ENCODE data around the gene FASLG. TPM values are rescaled to one million over a fixed set of nuclear protein-coding genes. Genes with fewer than 3 reads are reported as not detected.

FASLG gene
- total RNA-seq, 1 donor from 2014 or later: under 0.01 TPM

DNA sequence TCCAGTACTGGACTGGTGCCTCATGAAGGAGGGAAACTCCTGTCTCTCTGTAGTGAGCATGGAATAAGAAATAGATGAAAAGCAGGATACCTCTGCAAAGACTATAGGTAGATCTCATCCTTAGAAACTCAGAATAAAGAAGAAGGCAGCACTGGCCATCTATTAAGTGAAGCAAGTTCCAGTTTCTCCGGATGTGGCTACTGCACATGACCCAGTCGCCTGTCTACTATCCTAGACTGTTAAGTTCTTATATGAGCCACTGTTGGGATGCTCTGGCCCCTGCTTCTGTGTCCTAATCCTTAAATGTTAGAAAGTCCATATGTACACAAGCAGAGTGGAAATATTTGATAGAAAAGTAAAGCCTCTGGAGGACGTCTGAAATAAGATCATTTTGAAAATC is 2.2 kb downstream of the FASLG start:
- H3K4me1 ChIP-seq (ENCODE audit: control insufficient read depth in 3 of 3, insufficient read depth in 3 of 3, low read length in 3 of 3): no peaks in the 10 kb centered on the region
- no peaks in the 10 kb centered on the region for H3K27me3 ChIP-seq (ENCODE audit: control insufficient read depth in 3 of 3, insufficient read depth in 3 of 3, low read length in 3 of 3)
- no peak overlapping the region for H3K4me3 ChIP-seq (ENCODE audit: low read length in 3 of 3)
- no peaks in the 10 kb centered on the region for H3K36me3 ChIP-seq (ENCODE audit: control insufficient read depth in 3 of 3, insufficient read depth in 3 of 3, low read length in 3 of 3)
- no peaks in the 10 kb centered on the region for H3K9me3 ChIP-seq (ENCODE audit: control insufficient read depth in 3 of 3, low read length in 3 of 3)
- H3K27ac ChIP-seq (ENCODE audit: low read depth, low read length): no peak overlapping the region
- H3K9ac ChIP-seq (ENCODE audit: low read depth in 1 of 3, low read length in 3 of 3): no peak overlapping the region

- H3K4me3 ChIP-seq (ENCODE audit: low read length in 3 of 3): no peak overlapping the region
- no peak overlapping the region for H3K27ac ChIP-seq (ENCODE audit: low read depth, low read length)
Measured at GRCh38 chr1:172662464-172663109, 3.7 kb downstream of the FASLG start.

DNA sequence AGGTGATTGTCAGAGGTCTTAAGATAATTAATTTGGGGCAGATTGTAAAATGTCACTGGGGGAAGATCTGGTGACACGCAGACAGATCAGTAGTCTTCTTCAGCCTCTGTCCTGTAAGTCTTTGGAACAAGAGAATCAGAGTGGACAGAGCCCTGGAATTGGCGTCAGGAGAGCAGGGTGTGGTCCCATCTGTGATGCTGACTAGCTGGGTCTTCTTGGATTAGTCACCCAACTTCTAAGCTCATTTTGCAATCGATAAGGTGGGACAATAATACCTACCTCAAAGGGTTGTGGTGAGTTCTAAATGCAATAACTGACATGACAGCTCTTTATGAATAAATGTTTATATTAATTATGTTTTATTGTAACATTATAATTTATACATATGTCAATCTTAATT is 4.8 kb downstream of the FASLG start:
- H3K36me3 ChIP-seq (ENCODE audit: control insufficient read depth in 3 of 3, insufficient read depth in 3 of 3, low read length in 3 of 3): no peaks in the 10 kb centered on the region
- H3K9me3 ChIP-seq (ENCODE audit: control insufficient read depth in 3 of 3, low read length in 3 of 3): no peaks in the 10 kb centered on the region
- no peak overlapping the region for H3K9ac ChIP-seq (ENCODE audit: low read depth in 1 of 3, low read length in 3 of 3)
- no peak overlapping the region for H3K27ac ChIP-seq (ENCODE audit: low read depth, low read length)
- H3K4me1 ChIP-seq (ENCODE audit: control insufficient read depth in 3 of 3, insufficient read depth in 3 of 3, low read length in 3 of 3): no peaks in the 10 kb centered on the region
- H3K4me3 ChIP-seq (ENCODE audit: low read length in 3 of 3): no peak overlapping the region
- no peaks in the 10 kb centered on the region for H3K27me3 ChIP-seq (ENCODE audit: control insufficient read depth in 3 of 3, insufficient read depth in 3 of 3, low read length in 3 of 3)

More at GRCh38 chr1:172662464-172663109, 3.7 kb downstream of the FASLG start:
- Histone ChIP-seq H3K27me3 (ENCODE audit: control insufficient read depth in 3 of 3, insufficient read depth in 3 of 3, low read length in 3 of 3) (no peaks in the 10 kb centered on the region), H3K9me3 (ENCODE audit: control insufficient read depth in 3 of 3, low read length in 3 of 3) (no peaks in the 10 kb centered on the region), H3K9ac (ENCODE audit: low read depth in 1 of 3, low read length in 3 of 3) (no peak overlapping the region), H3K36me3 (ENCODE audit: control insufficient read depth in 3 of 3, insufficient read depth in 3 of 3, low read length in 3 of 3) (no peaks in the 10 kb centered on the region), H3K4me1 (ENCODE audit: control insufficient read depth in 3 of 3, insufficient read depth in 3 of 3, low read length in 3 of 3) (no peaks in the 10 kb centered on the region)

- H3K4me3 ChIP-seq (ENCODE audit: low read length in 3 of 3): no peak overlapping the region
- no peaks in the 10 kb centered on the region for H3K4me1 ChIP-seq (ENCODE audit: control insufficient read depth in 3 of 3, insufficient read depth in 3 of 3, low read length in 3 of 3)
- H3K27me3 ChIP-seq (ENCODE audit: control insufficient read depth in 3 of 3, insufficient read depth in 3 of 3, low read length in 3 of 3): no peaks in the 10 kb centered on the region
- no peak overlapping the region for H3K27ac ChIP-seq (ENCODE audit: low read depth, low read length)
- H3K9ac ChIP-seq (ENCODE audit: low read depth in 1 of 3, low read length in 3 of 3): no peak overlapping the region
- no peaks in the 10 kb centered on the region for H3K9me3 ChIP-seq (ENCODE audit: control insufficient read depth in 3 of 3, low read length in 3 of 3)
- no peaks in the 10 kb centered on the region for H3K36me3 ChIP-seq (ENCODE audit: control insufficient read depth in 3 of 3, insufficient read depth in 3 of 3, low read length in 3 of 3)
Measured at GRCh38 chr1:172668097-172668496, 9.2 kb downstream of the FASLG start.

GRCh38 chr1:172669011-172669410 is 10.1 kb downstream of the FASLG start:
- no peaks in the 10 kb centered on the region for H3K4me1 ChIP-seq (ENCODE audit: control insufficient read depth in 3 of 3, insufficient read depth in 3 of 3, low read length in 3 of 3)
- H3K27ac ChIP-seq (ENCODE audit: low read depth, low read length): no peak overlapping the region
- no peak overlapping the region for H3K4me3 ChIP-seq (ENCODE audit: low read length in 3 of 3)
- H3K27me3 ChIP-seq (ENCODE audit: control insufficient read depth in 3 of 3, insufficient read depth in 3 of 3, low read length in 3 of 3): no peaks in the 10 kb centered on the region
- no peaks in the 10 kb centered on the region for H3K36me3 ChIP-seq (ENCODE audit: control insufficient read depth in 3 of 3, insufficient read depth in 3 of 3, low read length in 3 of 3)
- H3K9ac ChIP-seq (ENCODE audit: low read depth in 1 of 3, low read length in 3 of 3): no peak overlapping the region
- H3K9me3 ChIP-seq (ENCODE audit: control insufficient read depth in 3 of 3, low read length in 3 of 3): no peaks in the 10 kb centered on the region

DNA sequence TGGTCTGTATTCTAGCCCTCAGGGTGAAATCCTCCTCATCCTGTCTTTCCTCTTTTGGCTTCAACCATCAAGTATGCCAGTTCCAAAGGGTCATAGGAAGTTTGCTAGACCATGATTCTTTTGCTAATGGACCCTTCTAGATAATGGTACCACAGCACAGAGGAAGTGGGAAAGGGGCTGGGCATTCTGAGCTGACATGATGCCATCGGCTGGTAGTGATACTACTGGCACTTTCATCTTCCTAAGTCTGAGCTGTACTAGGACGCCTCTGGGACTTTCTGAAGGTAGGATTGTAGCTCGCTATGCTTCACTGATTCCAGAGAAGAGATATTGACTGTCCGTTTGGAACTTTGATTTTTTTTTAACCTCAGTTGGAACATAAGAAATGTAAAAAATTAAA is 11.4 kb downstream of the FASLG start:
- no peak overlapping the region for H3K4me3 ChIP-seq (ENCODE audit: low read length in 3 of 3)
- no peaks in the 10 kb centered on the region for H3K36me3 ChIP-seq (ENCODE audit: control insufficient read depth in 3 of 3, insufficient read depth in 3 of 3, low read length in 3 of 3)
- H3K9me3 ChIP-seq (ENCODE audit: control insufficient read depth in 3 of 3, low read length in 3 of 3): no peaks in the 10 kb centered on the region
- no peak overlapping the region for H3K9ac ChIP-seq (ENCODE audit: low read depth in 1 of 3, low read length in 3 of 3)
- H3K27me3 ChIP-seq (ENCODE audit: control insufficient read depth in 3 of 3, insufficient read depth in 3 of 3, low read length in 3 of 3): no peaks in the 10 kb centered on the region
- no peak overlapping the region for H3K27ac ChIP-seq (ENCODE audit: low read depth, low read length)
- H3K4me1 ChIP-seq (ENCODE audit: control insufficient read depth in 3 of 3, insufficient read depth in 3 of 3, low read length in 3 of 3): no peaks in the 10 kb centered on the region

DNA sequence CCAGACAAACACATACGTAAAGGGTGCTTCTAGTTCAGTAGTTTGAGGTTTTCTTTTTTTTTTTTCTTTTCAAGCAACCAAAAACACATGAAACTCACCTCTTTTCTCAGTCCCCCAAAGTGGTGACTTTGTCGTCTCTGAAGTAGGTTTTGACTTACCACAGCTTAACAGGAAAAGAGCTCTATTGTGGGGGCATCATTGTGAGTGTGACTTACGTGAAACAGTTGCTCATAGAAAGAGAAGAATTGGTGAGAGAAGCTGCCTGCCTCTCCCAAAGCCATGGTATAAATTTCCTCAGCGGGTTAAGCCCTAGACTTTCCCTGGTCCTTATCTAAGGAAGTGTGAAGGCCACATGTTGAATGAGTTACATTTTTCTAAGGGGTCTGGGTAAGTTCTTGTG is 11.9 kb downstream of the FASLG start:
- no peak overlapping the region for H3K4me3 ChIP-seq (ENCODE audit: low read length in 3 of 3)
- no peaks in the 10 kb centered on the region for H3K27me3 ChIP-seq (ENCODE audit: control insufficient read depth in 3 of 3, insufficient read depth in 3 of 3, low read length in 3 of 3)
- H3K9me3 ChIP-seq (ENCODE audit: control insufficient read depth in 3 of 3, low read length in 3 of 3): no peaks in the 10 kb centered on the region
- no peak overlapping the region for H3K9ac ChIP-seq (ENCODE audit: low read depth in 1 of 3, low read length in 3 of 3)
- H3K36me3 ChIP-seq (ENCODE audit: control insufficient read depth in 3 of 3, insufficient read depth in 3 of 3, low read length in 3 of 3): no peaks in the 10 kb centered on the region
- H3K4me1 ChIP-seq (ENCODE audit: control insufficient read depth in 3 of 3, insufficient read depth in 3 of 3, low read length in 3 of 3): no peaks in the 10 kb centered on the region
- H3K27ac ChIP-seq (ENCODE audit: low read depth, low read length): no peak overlapping the region

- no peaks in the 10 kb centered on the region for H3K4me1 ChIP-seq (ENCODE audit: control insufficient read depth in 3 of 3, insufficient read depth in 3 of 3, low read length in 3 of 3)
- H3K36me3 ChIP-seq (ENCODE audit: control insufficient read depth in 3 of 3, insufficient read depth in 3 of 3, low read length in 3 of 3): no peaks in the 10 kb centered on the region
- H3K27me3 ChIP-seq (ENCODE audit: control insufficient read depth in 3 of 3, insufficient read depth in 3 of 3, low read length in 3 of 3): no peaks in the 10 kb centered on the region
- no peak overlapping the region for H3K9ac ChIP-seq (ENCODE audit: low read depth in 1 of 3, low read length in 3 of 3)
- no peak overlapping the region for H3K27ac ChIP-seq (ENCODE audit: low read depth, low read length)
- no peaks in the 10 kb centered on the region for H3K9me3 ChIP-seq (ENCODE audit: control insufficient read depth in 3 of 3, low read length in 3 of 3)
- H3K4me3 ChIP-seq (ENCODE audit: low read length in 3 of 3): no peak overlapping the region
Measured at GRCh38 chr1:172671591-172671990, 12.7 kb downstream of the FASLG start.

DNA sequence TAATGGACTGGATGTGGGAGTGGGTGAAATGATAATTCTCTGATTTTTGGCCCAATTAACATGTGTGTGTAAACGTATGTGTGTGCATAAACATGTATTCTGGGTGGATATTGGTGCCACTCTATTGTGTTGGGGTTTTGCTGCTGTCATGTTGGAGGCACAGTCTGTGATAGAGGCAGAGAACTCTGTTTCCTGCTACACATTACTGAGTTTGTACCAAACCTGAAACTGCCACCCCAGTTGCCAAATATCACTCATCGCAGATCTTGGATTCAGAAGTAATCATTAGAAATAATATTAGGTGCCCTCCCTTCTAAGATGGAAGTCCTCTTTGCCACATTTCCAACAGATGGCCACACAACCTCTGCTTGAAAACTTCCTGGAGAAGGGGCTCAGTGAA is 13.8 kb downstream of the FASLG start:
- Histone ChIP-seq H3K9me3 (ENCODE audit: control insufficient read depth in 3 of 3, low read length in 3 of 3) (no peaks in the 10 kb centered on the region), H3K36me3 (ENCODE audit: control insufficient read depth in 3 of 3, insufficient read depth in 3 of 3, low read length in 3 of 3) (no peaks in the 10 kb centered on the region), H3K27me3 (ENCODE audit: control insufficient read depth in 3 of 3, insufficient read depth in 3 of 3, low read length in 3 of 3) (no peaks in the 10 kb centered on the region), H3K9ac (ENCODE audit: low read depth in 1 of 3, low read length in 3 of 3) (no peak overlapping the region), H3K4me1 (ENCODE audit: control insufficient read depth in 3 of 3, insufficient read depth in 3 of 3, low read length in 3 of 3) (no peaks in the 10 kb centered on the region), H3K27ac (ENCODE audit: low read depth, low read length) (no peak overlapping the region), H3K4me3 (ENCODE audit: low read length in 3 of 3) (no peak overlapping the region)

- Histone ChIP-seq H3K36me3 (ENCODE audit: control insufficient read depth in 3 of 3, insufficient read depth in 3 of 3, low read length in 3 of 3) (no peaks in the 10 kb centered on the region), H3K4me3 (ENCODE audit: low read length in 3 of 3) (no peak overlapping the region), H3K4me1 (ENCODE audit: control insufficient read depth in 3 of 3, insufficient read depth in 3 of 3, low read length in 3 of 3) (no peaks in the 10 kb centered on the region), H3K27ac (ENCODE audit: low read depth, low read length) (no peak overlapping the region), H3K9ac (ENCODE audit: low read depth in 1 of 3, low read length in 3 of 3) (no peak overlapping the region), H3K9me3 (ENCODE audit: control insufficient read depth in 3 of 3, low read length in 3 of 3) (no peaks in the 10 kb centered on the region), H3K27me3 (ENCODE audit: control insufficient read depth in 3 of 3, insufficient read depth in 3 of 3, low read length in 3 of 3) (no peaks in the 10 kb centered on the region)
Measured at GRCh38 chr1:172673761-172674160, 14.9 kb downstream of the FASLG start.

Data from skeletal muscle tissue (tissue), 4 donors.